Endothelial cell (in vitro differentiated cells): Measurements from ENCODE around the gene PPP1R14C. TPM values are rescaled to one million over a fixed set of nuclear protein-coding genes. Genes with fewer than 3 reads are reported as not detected.

ENCODE experiments used
- DNase-seq: peaks from one replicate; pipeline ENCODE4 v3.0.0; 2021; ENCODE audit warnings: low spot score
- H3K27ac Mint-ChIP-seq: one replicate; pipeline ENCODE4 v1.8.0; 2021; ENCODE audit warnings: mixed read lengths, inconsistent platforms; ENCODE audit not compliant: unreplicated experiment
- H3K27me3 Mint-ChIP-seq: one replicate; pipeline ENCODE4 v1.8.0; 2021; ENCODE audit warnings: mild to moderate bottlenecking, moderate library complexity, mixed read lengths, inconsistent platforms; ENCODE audit not compliant: unreplicated experiment
- H3K36me3 Mint-ChIP-seq: one replicate; pipeline ENCODE4 v1.8.0; 2021; ENCODE audit warnings: mild to moderate bottlenecking, low read depth, mixed read lengths, inconsistent platforms; ENCODE audit not compliant: unreplicated experiment
- H3K4me1 Mint-ChIP-seq: one replicate; pipeline ENCODE4 v1.8.0; 2021; ENCODE audit warnings: mild to moderate bottlenecking, mixed read lengths, inconsistent platforms; ENCODE audit not compliant: unreplicated experiment
- H3K4me3 Mint-ChIP-seq: one replicate; pipeline ENCODE4 v1.8.0; 2021; ENCODE audit warnings: mild to moderate bottlenecking, mixed read lengths, inconsistent platforms; ENCODE audit not compliant: unreplicated experiment
- H3K9me3 Mint-ChIP-seq: one replicate; pipeline ENCODE4 v1.8.0; 2021; ENCODE audit warnings: mixed read lengths, inconsistent platforms; ENCODE audit not compliant: unreplicated experiment
- total RNA-seq: library from RNA; stranded (reverse); fragmentation: NEBNext Ultra II Directional; extraction: Animal tissue kit (Norgen Biotek cat#: 25700); gene quantifications from one replicate; pipeline ENCODE4 v1.2.1, GENCODE V29; 2021; ENCODE audit not compliant: unreplicated experiment
- TF ChIP-seq, protein P1 (sequence below): fragments of 200-600 bp; sonication (generic); IDR thresholded peaks from one replicate; pipeline ENCODE4 v1.5.0; 2021; ENCODE audit warnings: antibody characterized with exemption; ENCODE audit not compliant: unreplicated experiment

Gene PPP1R14C
- total RNA-seq, 1 donor from 2014 or later = 2.5 TPM

- no peak for DNase-seq
- Mint-ChIP-seq H3K36me3 (peaks cover 12% of the 10 kb centered on the region), H3K9me3 (peaks cover 3% of the 10 kb centered on the region), H3K27ac (no peak overlapping the region), H3K27me3 (no peaks in the 10 kb centered on the region), H3K4me1 (peaks cover 10% of the 10 kb centered on the region), H3K4me3 (no peak overlapping the region)
- TF ChIP-seq, protein P1, sequence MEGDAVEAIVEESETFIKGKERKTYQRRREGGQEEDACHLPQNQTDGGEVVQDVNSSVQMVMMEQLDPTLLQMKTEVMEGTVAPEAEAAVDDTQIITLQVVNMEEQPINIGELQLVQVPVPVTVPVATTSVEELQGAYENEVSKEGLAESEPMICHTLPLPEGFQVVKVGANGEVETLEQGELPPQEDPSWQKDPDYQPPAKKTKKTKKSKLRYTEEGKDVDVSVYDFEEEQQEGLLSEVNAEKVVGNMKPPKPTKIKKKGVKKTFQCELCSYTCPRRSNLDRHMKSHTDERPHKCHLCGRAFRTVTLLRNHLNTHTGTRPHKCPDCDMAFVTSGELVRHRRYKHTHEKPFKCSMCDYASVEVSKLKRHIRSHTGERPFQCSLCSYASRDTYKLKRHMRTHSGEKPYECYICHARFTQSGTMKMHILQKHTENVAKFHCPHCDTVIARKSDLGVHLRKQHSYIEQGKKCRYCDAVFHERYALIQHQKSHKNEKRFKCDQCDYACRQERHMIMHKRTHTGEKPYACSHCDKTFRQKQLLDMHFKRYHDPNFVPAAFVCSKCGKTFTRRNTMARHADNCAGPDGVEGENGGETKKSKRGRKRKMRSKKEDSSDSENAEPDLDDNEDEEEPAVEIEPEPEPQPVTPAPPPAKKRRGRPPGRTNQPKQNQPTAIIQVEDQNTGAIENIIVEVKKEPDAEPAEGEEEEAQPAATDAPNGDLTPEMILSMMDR = no peak
These were observed 140.0 kb downstream of the PPP1R14C start for GRCh38 chr6:150282806-150283205.

- TF ChIP-seq, protein P1 = no peak
- H3K4me1 Mint-ChIP-seq = peaks cover 10% of the 10 kb centered on the region
- H3K36me3 Mint-ChIP-seq = peaks cover 12% of the 10 kb centered on the region
- H3K27me3 Mint-ChIP-seq = no peaks in the 10 kb centered on the region
- peak overlapping the region; percentile 61 for H3K27ac Mint-ChIP-seq
- no peak for DNase-seq
- H3K4me3 Mint-ChIP-seq = no peak overlapping the region
- peaks cover 3% of the 10 kb centered on the region for H3K9me3 Mint-ChIP-seq
These were observed 143.6 kb downstream of the PPP1R14C start for GRCh38 chr6:150286460-150286859.

DNA sequence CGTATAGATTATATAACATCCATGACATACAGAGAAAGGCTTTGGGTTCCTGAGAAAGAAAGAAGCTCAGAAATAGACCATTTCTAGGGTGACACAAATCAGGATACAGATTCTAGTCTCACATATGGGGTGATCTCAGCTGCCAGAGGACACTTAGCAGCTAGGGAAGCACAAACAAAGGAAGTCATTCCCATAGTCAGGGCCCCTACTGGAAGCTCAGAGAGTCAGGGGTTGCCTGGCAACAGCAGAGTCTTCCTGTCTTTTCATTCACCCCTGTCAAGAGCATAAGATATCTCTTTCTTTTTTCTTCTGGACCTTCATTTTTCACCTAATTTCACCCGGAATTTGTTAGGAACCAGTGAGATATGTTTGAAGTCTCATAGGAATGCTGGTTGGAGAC lies 144.1 kb downstream of the PPP1R14C start:
- Mint-ChIP-seq H3K27me3 (no peaks in the 10 kb centered on the region), H3K4me3 (no peak overlapping the region), H3K4me1 (peaks cover 10% of the 10 kb centered on the region), H3K9me3 (peaks cover 3% of the 10 kb centered on the region), H3K27ac (peak overlapping the region; percentile 34), H3K36me3 (peaks cover 12% of the 10 kb centered on the region)
- DNase-seq = no peak
- TF ChIP-seq, protein P1 = no peak

DNA sequence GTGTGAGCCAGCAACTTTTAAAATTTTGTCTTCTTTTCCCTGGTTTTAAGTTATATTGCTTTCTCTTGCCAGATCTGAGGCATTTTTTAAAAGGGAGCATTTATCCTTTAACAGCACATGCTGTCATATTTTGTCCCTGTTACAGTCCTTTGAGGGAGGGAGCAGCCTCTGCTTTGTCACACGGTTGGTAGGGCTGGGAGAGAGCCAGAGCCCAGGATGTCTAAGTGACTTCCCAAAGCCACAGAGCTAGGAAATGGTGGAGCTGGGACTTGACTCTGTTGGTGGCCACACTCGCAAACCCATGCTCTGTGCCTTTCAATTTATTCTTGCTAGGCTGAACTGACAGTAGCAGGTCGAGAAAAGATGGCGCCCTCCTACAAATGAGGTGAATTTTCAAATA lies 145.6 kb downstream of the PPP1R14C start:
- no peak for DNase-seq
- Mint-ChIP-seq H3K36me3 (peaks cover 12% of the 10 kb centered on the region), H3K9me3 (peaks cover 3% of the 10 kb centered on the region), H3K4me3 (no peak overlapping the region), H3K27me3 (no peaks in the 10 kb centered on the region), H3K4me1 (peaks cover 10% of the 10 kb centered on the region), H3K27ac (no peak overlapping the region)
- TF ChIP-seq, protein P1 = no peak

DNA sequence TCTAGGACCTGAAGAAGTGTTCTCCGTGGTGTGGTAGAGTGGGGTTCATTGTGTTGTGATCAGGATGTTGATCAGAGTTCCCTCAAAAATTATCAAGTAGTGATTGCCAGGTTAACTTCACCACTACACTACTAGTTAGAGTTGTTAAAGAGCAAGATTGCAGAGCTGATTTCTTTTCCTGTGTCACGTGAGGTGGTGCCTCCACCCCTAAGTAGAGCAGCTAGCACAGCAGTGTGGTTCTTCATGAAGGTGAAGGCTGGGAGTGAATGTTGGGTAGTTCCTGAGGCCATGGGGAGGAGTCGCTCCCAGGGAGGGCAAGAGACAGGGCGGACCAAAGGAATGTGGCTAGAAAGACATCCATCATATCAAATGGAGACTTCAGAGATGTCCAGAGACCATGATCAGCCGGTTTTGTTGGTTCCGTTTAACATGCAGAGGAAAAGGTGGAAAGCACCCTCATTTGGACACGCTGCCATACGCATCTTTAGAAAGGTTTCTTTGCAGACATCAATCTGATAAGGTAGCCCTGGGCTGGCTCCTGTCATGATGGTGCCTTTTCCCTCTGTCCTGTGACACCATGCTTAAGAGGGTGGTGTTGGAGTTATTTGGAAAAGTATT lies 146.7 kb downstream of the PPP1R14C start:
- peaks cover 12% of the 10 kb centered on the region for H3K36me3 Mint-ChIP-seq
- H3K27ac Mint-ChIP-seq = no peak overlapping the region
- TF ChIP-seq, protein P1 = no peak
- H3K4me3 Mint-ChIP-seq = no peak overlapping the region
- peaks cover 10% of the 10 kb centered on the region for H3K4me1 Mint-ChIP-seq
- H3K9me3 Mint-ChIP-seq = peaks cover 3% of the 10 kb centered on the region
- DNase-seq = no peak
- H3K27me3 Mint-ChIP-seq = no peaks in the 10 kb centered on the region
